ENCODE data around the gene CATSPERZ. TPM values are rescaled to one million over a fixed set of nuclear protein-coding genes. Genes with fewer than 3 reads are reported as not detected.

Gene CATSPERZ
- total and polyA plus RNA-seq, 2 donors from 2014 or later, result not detected

DNA sequence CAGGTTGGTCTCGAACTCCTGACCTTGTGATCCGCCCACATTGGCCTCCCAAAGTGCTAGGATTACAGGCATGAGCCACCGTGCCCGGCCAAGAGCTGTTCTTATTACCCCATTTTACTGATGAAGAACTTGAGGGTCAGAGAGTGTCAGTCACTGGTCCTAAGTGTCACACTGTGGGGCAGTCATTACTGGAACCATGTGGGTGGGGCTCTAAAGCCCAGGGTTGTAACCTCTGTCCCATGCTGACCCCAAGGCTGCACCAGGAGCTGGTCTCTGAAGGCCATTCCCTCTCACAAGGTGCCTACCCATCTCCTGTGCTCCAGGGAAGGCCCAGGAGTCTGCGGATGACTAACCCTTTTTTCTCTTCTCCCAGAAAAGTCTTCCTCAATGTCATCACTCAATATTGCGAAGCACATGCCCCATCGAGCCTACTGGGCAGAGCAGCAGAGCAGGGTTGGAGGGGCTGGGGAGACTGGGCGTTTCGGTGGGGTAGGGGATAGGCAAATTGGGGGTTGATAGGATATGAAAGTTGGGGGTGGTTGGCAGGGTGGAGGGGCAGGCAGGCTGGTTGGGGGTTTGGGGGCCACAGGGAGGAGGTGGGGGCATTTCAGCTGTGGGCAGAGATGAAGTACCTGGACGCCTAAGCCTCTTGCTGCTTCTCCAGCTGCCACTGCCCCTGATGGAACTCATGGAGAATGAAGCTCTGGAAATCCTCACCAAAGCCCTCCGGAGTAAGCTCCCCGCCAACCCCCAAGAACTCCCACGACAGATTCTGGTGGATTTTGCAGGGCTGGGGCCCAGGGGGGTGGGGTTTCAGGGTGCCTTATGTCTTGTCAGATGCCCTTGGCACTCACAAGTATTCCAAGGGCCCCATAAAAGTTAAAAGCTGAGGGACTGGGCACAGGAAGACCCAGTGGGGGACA is 3.2 kb downstream of the CATSPERZ start:
- H3K9ac ChIP-seq (ENCODE audit: low read length in 3 of 3), result peak overlapping the region in 2 of 3 donors; percentile 20 to 77
- H3K4me1 ChIP-seq (ENCODE audit: control insufficient read depth in 2 of 3, insufficient read depth in 2 of 3, low read depth in 1 of 3, low read length in 3 of 3), result peaks cover 0 to 35% (median 7%) of the 10 kb centered on the region in 3 donors
- DNase-seq, result peak in 2 of 5 donors; percentile 68 to 75
- no peaks in the 10 kb centered on the region for H3K9me3 ChIP-seq (ENCODE audit: control insufficient read depth in 2 of 3, insufficient read depth in 1 of 3, low read length in 3 of 3)
- intact Hi-C loops (cut with DNase I), result loop anchor here (5.0 kb wide), 1 partner anchor 111 kb away; no protein-coding TSS in a partner anchor
- TF ChIP-seq CTCF (IDR thresholded peaks at IDR 0.05; ENCODE audit: borderline replicate concordance, extremely low read depth, insufficient read depth), result no peak
- H3K27me3 ChIP-seq (ENCODE audit: control insufficient read depth, insufficient read depth, low read length), result peaks cover 11% of the 10 kb centered on the region
- H3K4me3 ChIP-seq (ENCODE audit: low read length in 3 of 3), result no peak overlapping the region
- H3K36me3 ChIP-seq (ENCODE audit: control insufficient read depth in 2 of 3, insufficient read depth in 3 of 3, low read length in 3 of 3), result peaks cover 0 to 3% (median 0%) of the 10 kb centered on the region in 3 donors
- H3K27ac ChIP-seq (ENCODE audit: low read depth in 2 of 2, low read length in 2 of 2), result peak overlapping the region in 1 of 2 donors; percentile 99
- FAIRE-seq, result no peak

DNA sequence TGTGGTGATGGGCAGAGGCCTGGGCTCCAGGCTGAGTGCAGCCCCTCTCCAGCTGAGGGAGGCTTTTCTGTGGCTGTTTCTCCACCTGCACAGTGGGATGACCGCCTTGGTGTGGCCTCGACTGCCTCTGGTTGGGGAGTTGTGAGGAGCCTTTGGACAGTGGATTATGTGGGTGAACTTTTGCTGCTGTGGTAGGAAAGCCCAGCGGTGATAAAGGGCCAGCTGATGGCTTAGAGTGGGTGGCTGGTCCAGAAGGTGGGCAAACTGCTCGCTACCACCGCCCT is 3.8 kb downstream of the CATSPERZ start:
- H3K9me3 ChIP-seq (ENCODE audit: control insufficient read depth in 2 of 3, insufficient read depth in 1 of 3, low read length in 3 of 3), result no peaks in the 10 kb centered on the region
- peak overlapping the region; percentile 62 to 83 (median 77) for H3K4me3 ChIP-seq (ENCODE audit: low read length in 3 of 3)
- peaks cover 0 to 34% (median 7%) of the 10 kb centered on the region in 3 donors for H3K4me1 ChIP-seq (ENCODE audit: control insufficient read depth in 2 of 3, insufficient read depth in 2 of 3, low read depth in 1 of 3, low read length in 3 of 3)
- TF ChIP-seq CTCF (IDR thresholded peaks at IDR 0.05; ENCODE audit: borderline replicate concordance, extremely low read depth, insufficient read depth), result no peak
- FAIRE-seq, result no peak
- no peak for DNase-seq
- peak overlapping the region; percentile 98 to 99 for H3K27ac ChIP-seq (ENCODE audit: low read depth in 2 of 2, low read length in 2 of 2)
- H3K9ac ChIP-seq (ENCODE audit: low read length in 3 of 3), result peak overlapping the region; percentile 20 to 77 (median 31)
- H3K36me3 ChIP-seq (ENCODE audit: control insufficient read depth in 2 of 3, insufficient read depth in 3 of 3, low read length in 3 of 3), result peaks cover 0 to 3% (median 0%) of the 10 kb centered on the region in 3 donors
- intact Hi-C loops (cut with DNase I), result loop anchor here (5.0 kb wide), 1 partner anchor 112 kb away; no protein-coding TSS in a partner anchor
- peaks cover 9% of the 10 kb centered on the region for H3K27me3 ChIP-seq (ENCODE audit: control insufficient read depth, insufficient read depth, low read length)

DNA sequence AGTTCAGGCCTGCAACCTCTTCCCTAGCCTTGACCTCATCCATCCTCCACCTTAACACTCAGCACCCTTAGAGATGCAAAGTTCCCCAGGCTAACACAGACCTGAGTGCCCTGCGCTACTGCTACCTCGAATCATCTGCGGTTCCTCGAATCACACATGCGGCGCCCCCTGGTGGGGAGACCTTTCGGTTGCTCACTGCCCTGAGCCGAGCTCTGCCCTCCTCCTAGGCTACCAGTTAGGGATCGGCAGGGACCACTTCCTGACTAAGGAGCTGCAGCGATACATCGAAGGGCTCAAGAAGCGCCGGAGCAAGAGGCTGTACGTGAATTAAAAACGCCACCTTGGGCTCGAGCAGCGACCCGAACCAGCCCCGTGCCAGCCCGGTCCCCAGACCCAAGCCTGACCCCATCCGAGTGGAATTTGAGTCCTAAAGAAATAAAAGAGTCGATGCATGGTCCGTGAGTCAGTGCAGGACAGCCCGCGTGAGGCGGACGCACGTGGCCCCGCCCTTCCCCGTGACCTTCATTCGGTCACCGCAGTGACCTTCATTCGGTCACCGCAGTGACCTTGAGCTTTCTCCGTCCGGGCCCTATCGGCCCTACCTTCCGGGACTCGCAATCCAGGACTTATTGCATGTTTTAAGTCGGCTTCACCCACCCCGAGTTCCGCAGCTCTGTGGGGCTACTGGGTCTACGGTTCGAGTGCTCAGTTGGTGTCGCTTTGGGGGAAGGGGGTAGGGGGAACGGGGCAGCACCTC is 4.3 kb downstream of the CATSPERZ start:
- no peaks in the 10 kb centered on the region for H3K9me3 ChIP-seq (ENCODE audit: control insufficient read depth in 2 of 3, insufficient read depth in 1 of 3, low read length in 3 of 3)
- peak overlapping the region; percentile 62 to 83 (median 77) for H3K4me3 ChIP-seq (ENCODE audit: low read length in 3 of 3)
- peak overlapping the region; percentile 31 to 77 (median 67) for H3K9ac ChIP-seq (ENCODE audit: low read length in 3 of 3)
- DNase-seq (peak; percentile 93 to 96 (median 94)), FAIRE-seq (no peak)
- H3K36me3 ChIP-seq (ENCODE audit: control insufficient read depth in 2 of 3, insufficient read depth in 3 of 3, low read length in 3 of 3), result peaks cover 0 to 3% (median 0%) of the 10 kb centered on the region in 3 donors
- intact Hi-C loops (cut with DNase I), result loop anchor here (5.0 kb wide), 1 partner anchor 112 kb away; no protein-coding TSS in a partner anchor
- peak; percentile 83 for TF ChIP-seq CTCF (IDR thresholded peaks at IDR 0.05; ENCODE audit: borderline replicate concordance, extremely low read depth, insufficient read depth)
- H3K4me1 ChIP-seq (ENCODE audit: control insufficient read depth in 2 of 3, insufficient read depth in 2 of 3, low read depth in 1 of 3, low read length in 3 of 3), result peaks cover 0 to 34% (median 7%) of the 10 kb centered on the region in 3 donors
- H3K27me3 ChIP-seq (ENCODE audit: control insufficient read depth, insufficient read depth, low read length), result peaks cover 9% of the 10 kb centered on the region
- H3K27ac ChIP-seq (ENCODE audit: low read depth in 2 of 2, low read length in 2 of 2), result peak overlapping the region; percentile 98 to 99

Measured in kidney (tissue), 14 donors.